HG03521 (cell line): ENCODE results near the gene ABR.
"Not testable (repeated sequence)": the region's sequence is repeated elsewhere in the genome, so short reads cannot be mapped to it uniquely, and the experiment has no call there.

Experiments used
- ATAC-seq: cut with Tn5 transposase; IDR thresholded peaks from one replicate; pipeline ENCODE4 v1.9.1; 2021; ENCODE audit warnings: mild to moderate bottlenecking, moderate library complexity; ENCODE audit not compliant: unreplicated experiment

Gene ABR

GRCh38 chr17:1050996-1051925 lies 128.5 kb downstream of the ABR start:
- no peak for ATAC-seq

- ATAC-seq, result no peak
Measured at GRCh38 chr17:1050246-1050995, 129.4 kb downstream of the ABR start.

DNA sequence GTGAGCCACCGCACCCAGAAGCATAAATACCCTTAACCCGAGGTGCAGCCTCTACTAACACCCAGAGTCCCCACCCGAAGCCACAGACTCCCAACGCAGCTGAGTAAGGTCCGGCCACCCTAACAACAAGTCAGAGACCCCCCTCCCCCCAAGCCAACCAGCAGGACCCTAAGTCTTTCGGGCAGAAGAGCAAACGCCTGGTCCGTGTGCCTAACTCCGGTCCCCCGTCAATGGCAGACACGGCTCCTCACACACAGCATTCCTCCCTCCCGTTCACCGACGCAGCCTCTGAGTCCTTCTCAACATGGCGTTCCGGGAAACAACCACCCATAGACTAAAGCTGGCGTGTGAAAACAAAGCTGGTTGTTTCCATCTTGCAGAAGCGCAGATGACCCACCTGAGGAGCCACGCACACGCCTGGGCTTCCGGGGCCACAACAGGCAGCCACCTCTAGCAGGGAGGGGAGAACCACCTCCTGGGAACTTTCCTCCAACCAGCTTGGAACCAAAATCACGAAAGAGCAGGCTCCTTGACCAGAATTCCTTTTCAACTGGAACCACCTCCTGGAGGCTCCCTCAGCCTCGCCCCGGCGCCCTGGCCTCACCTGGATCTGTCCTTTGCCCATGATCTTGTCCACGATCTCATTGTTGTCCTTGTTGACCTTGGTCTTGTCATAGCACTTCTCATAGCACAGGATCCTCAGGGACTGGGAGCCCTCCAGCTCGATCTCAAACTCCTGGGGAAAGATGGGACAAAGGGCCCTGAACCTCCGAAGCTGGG lies 130.1 kb downstream of the ABR start:
- ATAC-seq, result no peak

- ATAC-seq, result not testable (repeated sequence)
Measured at GRCh38 chr17:1048516-1049115, 131.2 kb downstream of the ABR start.

DNA sequence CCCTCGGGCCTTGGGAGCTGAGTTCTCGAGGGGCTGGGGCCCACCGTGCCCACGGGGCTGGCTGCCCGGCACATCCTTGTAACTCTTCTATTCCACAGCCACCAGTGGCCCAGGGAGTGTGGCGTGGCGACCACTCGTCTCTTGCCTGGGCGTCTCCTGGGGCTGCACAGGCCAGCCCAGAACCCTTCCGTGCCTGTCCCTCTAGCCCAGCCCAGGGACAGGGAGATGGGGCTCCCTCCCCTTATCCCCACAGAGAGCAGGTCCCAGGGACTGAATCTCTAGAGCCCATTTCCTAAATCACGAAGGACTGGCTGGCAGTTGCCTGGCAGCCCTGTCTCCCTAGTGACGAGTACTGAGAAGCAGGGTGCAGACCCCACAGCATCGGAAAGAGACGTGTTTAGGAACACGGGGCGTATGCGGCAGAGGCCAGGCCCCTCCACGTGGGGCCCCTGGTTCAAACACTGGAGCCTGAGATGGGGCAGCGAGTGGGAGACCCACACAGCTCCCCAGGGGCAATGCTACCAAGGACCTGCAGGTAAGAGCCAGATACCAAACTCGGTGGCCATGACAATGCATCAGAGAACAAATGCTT lies 131.8 kb downstream of the ABR start:
- no peak for ATAC-seq

DNA sequence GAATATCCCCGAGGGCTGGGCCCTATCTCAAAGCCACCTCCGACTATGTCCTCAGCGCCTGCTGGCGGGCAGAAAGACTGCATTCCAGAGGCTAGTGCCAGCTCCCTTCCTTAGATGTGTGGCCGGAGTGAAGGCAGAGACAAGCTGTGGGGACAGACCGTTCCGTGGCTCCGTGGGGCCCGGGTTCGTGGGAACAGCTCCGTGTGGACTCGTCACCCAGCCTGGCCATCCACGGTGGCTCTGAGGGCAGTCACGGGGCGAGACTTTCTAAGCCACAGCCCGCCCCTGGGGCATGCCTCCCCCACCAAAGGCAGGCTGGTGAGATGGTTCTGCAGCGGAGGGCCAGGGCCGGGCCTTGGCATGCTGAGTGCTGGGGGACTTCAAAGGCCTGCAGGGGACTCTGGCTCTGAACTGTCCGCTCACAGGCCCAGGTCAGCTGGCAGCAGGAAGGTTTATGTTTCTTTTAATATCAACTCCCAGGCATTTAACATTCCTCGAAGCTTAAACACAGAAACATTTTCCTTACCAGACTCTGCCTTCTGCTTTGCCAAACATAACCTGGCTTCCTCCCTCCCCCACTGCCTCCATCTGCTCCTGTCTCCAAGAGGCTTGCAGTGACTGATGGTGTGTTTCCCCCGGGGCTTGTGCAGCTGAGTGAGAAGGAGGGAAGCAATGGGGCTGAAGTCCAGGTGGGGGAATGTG lies 132.5 kb downstream of the ABR start:
- ATAC-seq, result no peak

- ATAC-seq, result no peak
Measured at GRCh38 chr17:1045456-1045855, 134.3 kb downstream of the ABR start.

DNA sequence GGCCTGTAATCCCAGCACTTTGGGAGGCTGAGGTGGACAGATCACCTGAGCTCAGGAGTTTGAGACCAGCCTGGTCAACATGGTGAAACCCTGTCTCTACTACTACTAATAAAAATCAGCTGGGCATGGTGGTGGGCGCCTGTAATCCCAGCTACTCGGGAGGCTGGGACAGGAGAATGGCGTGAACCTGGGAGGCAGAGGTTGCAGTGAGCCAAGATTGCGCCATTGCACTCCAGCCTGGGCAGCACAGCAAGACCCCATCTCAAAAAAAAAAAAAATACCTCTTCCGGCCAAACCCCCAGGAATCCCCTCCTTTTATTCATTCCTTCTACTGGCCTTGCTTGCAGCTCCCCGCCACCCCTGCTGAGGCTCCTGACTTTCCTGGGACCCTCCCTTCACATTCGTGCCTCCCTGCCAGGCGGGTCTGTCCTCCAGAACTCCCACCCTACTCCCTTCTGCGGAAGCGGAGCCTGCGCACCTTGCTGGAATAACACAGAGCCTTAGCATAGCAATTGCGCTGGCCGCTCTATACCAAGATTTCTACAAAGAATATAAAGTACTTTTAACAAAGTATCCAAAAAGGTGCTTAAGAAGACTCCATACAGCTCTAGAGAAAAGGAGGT lies 135.3 kb downstream of the ABR start:
- not testable (repeated sequence) for ATAC-seq

DNA sequence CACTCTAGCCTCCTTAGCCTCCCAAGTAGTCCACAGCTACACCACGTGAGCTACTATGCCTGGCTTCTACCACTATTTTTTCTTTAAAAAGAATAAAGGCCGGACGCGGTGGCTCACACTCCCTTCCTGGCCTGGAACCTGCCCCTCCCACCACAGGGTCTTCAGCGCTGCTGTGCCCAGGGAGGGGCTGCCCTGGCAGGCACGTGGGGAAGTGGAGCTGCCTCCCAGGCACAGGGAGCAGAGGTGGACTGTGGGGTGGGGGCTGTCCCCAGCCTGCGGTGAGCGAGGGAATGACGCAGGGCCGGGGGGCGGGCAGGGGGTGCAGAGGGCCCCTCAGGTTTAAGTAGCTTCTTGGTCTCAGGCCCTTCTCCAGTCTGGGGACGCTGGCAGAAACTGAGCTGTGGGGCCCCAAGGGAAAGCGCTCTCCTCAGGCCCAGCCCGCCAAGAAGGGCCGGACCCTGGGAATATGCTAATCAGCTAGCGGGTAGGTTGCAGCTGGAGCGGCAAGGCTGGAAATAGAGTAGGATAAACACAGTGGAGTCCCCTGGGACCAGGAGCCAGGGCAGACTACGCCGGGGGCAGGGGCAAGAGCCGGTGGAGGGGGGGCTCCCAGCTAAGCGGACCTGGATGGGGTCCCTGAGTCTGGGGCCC lies 136.1 kb downstream of the ABR start:
- ATAC-seq, result no peak

GRCh38 chr17:1042486-1042885 lies 137.3 kb downstream of the ABR start:
- no peak for ATAC-seq

DNA sequence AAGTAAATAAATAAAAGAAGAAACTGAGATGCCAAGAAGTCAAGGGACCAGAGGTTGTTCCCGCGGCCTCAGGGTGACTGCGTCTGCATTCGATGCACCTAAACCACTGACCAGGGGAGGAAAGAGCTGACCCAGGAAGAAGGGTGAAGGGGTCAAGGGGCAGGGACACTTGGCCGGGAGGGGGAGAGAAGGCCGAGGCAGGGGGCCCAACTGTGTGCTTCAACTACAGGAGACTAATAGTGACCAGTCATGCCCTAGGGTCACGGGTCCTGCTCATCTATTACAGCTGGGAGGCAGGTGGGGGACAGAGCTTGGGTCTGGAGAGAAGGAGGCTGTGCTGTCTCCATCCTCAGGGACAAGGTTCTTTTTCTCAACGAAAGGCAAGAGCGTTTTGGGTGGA lies 138.0 kb downstream of the ABR start:
- ATAC-seq, result no peak

DNA sequence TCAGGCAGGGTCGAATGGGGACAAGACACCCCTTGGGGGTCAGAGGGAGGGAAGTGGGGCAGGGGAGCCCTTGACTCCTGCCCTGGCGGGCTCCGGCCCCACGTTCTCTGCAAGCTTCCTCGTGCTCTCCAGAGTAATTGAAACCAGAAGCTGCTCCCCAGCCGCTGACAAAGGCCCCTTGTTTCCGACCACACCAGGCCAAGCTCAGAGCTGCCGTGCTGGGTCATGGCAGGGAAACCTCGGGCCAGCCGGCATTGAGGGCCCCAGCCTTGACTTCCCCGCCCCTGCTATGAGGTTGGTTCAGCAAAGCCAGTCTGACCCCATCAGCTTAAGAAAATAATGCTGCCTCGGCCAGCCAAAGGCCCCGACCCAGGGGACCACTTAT lies 139.6 kb downstream of the ABR start:
- ATAC-seq, result no peak

DNA sequence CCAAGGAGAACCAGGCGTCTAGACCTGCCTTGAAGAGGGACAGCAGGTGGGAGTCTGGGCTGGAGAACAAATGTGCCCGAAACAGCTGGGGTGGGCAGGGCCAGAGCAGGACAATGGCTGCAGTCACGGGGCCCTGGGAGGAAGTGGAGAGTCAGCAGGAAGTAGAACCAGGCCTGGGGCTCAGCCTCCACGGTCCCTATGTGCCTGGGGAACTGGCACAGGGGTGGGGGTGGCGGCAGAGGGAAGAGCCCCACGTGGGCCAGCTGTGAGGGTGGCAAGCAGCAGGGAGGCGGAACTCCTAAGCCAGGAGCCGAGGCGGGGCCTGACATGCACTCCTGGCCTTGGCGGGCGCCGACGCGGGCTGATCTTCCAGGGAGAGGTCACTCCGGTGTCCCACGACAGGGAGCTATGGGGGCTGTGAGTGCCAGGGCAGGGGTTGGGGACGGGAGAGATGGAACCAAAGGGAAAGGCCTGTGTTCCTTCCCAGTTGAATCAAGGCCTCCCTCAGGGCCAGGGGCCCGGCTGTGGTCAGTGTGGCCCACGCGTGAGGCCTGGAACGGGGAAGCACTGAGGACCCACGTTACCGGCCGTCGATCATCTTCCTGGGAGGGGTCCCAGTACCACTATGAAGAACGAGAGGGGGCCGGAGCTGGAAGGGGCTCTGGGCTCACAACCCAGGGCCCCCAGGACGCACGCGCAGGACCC lies 140.1 kb downstream of the ABR start:
- no peak for ATAC-seq

DNA sequence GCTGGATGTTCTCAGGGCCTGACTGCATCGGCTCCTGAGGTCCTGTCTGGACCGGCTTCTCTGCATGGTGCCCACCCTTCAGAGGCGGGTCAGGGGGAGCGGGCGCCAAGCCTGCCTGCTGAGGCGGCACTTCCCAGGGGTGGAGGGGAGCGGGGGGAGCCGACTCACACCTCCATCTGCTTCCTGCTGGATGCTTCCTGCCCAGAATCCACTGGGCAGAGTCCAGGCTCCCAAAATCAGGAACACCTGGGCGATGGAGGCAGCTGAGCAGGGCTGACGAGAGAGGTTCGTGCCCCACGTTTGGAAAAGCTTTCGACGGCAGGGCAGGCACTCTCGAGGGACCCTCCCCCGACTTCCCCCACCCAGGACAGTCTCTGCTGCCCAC lies 140.7 kb downstream of the ABR start:
- ATAC-seq, result no peak

GRCh38 chr17:1038459-1039122 lies 141.2 kb downstream of the ABR start:
- ATAC-seq, result no peak

GRCh38 chr17:1037238-1037879 lies 142.4 kb downstream of the ABR start:
- ATAC-seq, result no peak

DNA sequence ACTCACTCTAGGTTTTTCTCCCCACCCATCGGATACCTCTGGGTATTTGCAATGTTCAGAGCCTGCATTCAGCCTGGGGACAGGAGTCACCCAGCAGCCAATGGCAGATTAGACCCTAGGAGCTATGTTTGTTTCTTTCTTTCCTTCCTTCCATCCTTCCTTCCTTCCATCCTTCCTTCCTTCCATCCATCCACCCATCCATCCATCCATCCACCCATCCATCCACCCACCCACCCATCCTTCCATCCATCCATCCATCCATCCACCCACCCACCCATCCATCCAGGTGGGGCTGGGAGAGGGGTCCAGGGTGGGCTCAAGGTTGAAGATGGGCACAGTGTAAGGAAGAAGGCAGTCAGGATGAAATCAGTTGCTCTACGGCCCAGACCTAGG lies 142.9 kb downstream of the ABR start:
- ATAC-seq, result no peak
